ENCODE data around the gene ZIM2. TPM values are rescaled to one million over a fixed set of nuclear protein-coding genes. Genes with fewer than 3 reads are reported as not detected.

Gene ZIM2
- total RNA-seq, 1 donor from 2014 or later, result 0.74 TPM

GRCh38 chr19:56811480-56811879 lies 29.0 kb downstream of the ZIM2 start:
- no peaks in the 10 kb centered on the region for H3K36me3 ChIP-seq
- H3K4me1 ChIP-seq, result no peaks in the 10 kb centered on the region
- no peak overlapping the region for H3K4me3 ChIP-seq
- no peak overlapping the region for H3K27ac ChIP-seq
- DNase-seq (ENCODE audit: extremely low spot score in 2 of 2), result no peak
- H3K9me3 ChIP-seq, result no peaks in the 10 kb centered on the region
- H3K27me3 ChIP-seq, result no peaks in the 10 kb centered on the region
- TF ChIP-seq POLR2A (IDR thresholded peaks at IDR 0.05), result no peak
- TF ChIP-seq, protein P1, sequence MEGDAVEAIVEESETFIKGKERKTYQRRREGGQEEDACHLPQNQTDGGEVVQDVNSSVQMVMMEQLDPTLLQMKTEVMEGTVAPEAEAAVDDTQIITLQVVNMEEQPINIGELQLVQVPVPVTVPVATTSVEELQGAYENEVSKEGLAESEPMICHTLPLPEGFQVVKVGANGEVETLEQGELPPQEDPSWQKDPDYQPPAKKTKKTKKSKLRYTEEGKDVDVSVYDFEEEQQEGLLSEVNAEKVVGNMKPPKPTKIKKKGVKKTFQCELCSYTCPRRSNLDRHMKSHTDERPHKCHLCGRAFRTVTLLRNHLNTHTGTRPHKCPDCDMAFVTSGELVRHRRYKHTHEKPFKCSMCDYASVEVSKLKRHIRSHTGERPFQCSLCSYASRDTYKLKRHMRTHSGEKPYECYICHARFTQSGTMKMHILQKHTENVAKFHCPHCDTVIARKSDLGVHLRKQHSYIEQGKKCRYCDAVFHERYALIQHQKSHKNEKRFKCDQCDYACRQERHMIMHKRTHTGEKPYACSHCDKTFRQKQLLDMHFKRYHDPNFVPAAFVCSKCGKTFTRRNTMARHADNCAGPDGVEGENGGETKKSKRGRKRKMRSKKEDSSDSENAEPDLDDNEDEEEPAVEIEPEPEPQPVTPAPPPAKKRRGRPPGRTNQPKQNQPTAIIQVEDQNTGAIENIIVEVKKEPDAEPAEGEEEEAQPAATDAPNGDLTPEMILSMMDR (IDR thresholded peaks at IDR 0.05), result no peak
- TF ChIP-seq POLR2AphosphoS5 (IDR thresholded peaks at IDR 0.05; ENCODE audit: insufficient read depth in 1 of 2, low read depth in 1 of 2), result no peak
- intact Hi-C loops (cut with DNase I), result no loop called here

- no peaks in the 10 kb centered on the region for H3K4me1 ChIP-seq
- no peaks in the 10 kb centered on the region for H3K27me3 ChIP-seq
- H3K9me3 ChIP-seq, result no peaks in the 10 kb centered on the region
- no peak for DNase-seq (ENCODE audit: extremely low spot score in 2 of 2)
- H3K4me3 ChIP-seq, result no peak overlapping the region
- no peaks in the 10 kb centered on the region for H3K36me3 ChIP-seq
- TF ChIP-seq, protein P1 (IDR thresholded peaks at IDR 0.05), result no peak
- TF ChIP-seq POLR2AphosphoS5 (IDR thresholded peaks at IDR 0.05; ENCODE audit: insufficient read depth in 1 of 2, low read depth in 1 of 2) (no peak), POLR2A (IDR thresholded peaks at IDR 0.05) (no peak)
- intact Hi-C loops (cut with DNase I), result no loop called here
- no peak overlapping the region for H3K27ac ChIP-seq
These were observed 30.3 kb downstream of the ZIM2 start for GRCh38 chr19:56810260-56810659.

DNA sequence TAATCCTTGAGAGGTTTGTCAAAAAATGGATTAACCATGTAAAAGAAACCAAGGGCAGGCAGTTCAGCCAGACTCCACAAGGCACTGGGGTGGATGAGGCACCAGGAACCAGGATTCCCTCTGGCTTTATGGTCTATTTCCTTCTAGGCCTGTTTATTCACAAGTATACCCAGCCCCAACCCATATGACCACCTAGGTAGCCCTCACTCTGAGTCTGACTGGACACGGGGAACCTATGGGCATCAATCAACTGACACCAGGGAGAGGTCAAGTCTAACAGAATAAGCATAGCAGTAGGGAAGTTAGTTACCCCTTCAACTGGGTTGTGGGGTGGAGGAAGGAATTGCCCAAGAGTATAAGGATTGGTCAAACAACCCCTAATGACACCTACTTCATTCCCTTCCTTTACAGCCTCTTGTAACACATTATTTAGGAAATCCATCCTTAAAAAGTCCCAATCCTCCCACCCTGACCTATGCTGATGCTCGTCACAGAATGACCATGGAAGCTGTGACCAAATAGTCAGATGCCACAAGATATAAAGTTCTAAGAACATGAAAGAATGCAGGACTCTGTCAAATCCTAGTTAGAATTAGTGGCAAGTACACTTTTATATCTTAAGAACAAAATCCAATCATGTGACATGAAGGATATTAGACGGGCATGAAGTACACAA lies 31.7 kb downstream of the ZIM2 start:
- Histone ChIP-seq H3K27me3 (no peaks in the 10 kb centered on the region), H3K9me3 (no peaks in the 10 kb centered on the region), H3K27ac (no peak overlapping the region), H3K4me3 (no peak overlapping the region), H3K36me3 (no peaks in the 10 kb centered on the region), H3K4me1 (no peaks in the 10 kb centered on the region)
- no peak for TF ChIP-seq POLR2A (IDR thresholded peaks at IDR 0.05)
- TF ChIP-seq POLR2AphosphoS5 (IDR thresholded peaks at IDR 0.05; ENCODE audit: insufficient read depth in 1 of 2, low read depth in 1 of 2), result no peak
- TF ChIP-seq, protein P1 (IDR thresholded peaks at IDR 0.05), result no peak
- DNase-seq (ENCODE audit: extremely low spot score in 2 of 2), result no peak
- intact Hi-C loops (cut with DNase I), result no loop called here

DNA sequence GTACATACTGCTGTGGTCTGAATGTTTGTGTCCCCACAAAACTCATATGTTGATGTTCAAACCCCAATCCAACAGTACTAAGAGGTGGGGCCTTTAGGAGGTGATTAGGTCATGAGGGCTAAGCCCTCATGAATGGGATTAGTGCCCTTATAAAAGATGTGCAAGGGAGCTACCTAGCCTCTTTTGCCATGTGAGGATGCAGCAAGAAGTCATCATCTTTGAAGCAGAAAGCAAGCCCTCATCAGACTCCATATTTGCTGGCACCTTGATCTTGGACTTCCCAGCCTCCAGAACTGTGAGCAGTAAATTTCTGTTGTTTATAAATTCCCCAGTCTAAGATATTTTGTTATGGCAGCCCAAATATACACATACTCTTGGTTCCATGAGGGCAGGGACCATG lies 33.9 kb downstream of the ZIM2 start:
- TF ChIP-seq, protein P1 (IDR thresholded peaks at IDR 0.05), result no peak
- no peak for TF ChIP-seq POLR2A (IDR thresholded peaks at IDR 0.05)
- Histone ChIP-seq H3K27me3 (no peaks in the 10 kb centered on the region), H3K27ac (no peak overlapping the region), H3K4me1 (no peaks in the 10 kb centered on the region), H3K9me3 (no peaks in the 10 kb centered on the region), H3K4me3 (no peak overlapping the region), H3K36me3 (no peaks in the 10 kb centered on the region)
- intact Hi-C loops (cut with DNase I), result no loop called here
- DNase-seq (ENCODE audit: extremely low spot score in 2 of 2), result no peak

GRCh38 chr19:56778351-56778750 lies 62.2 kb downstream of the ZIM2 start:
- Histone ChIP-seq H3K27ac (no peak overlapping the region), H3K36me3 (no peaks in the 10 kb centered on the region), H3K4me1 (no peaks in the 10 kb centered on the region), H3K4me3 (no peak overlapping the region), H3K27me3 (no peaks in the 10 kb centered on the region), H3K9me3 (no peaks in the 10 kb centered on the region)
- no peak for TF ChIP-seq POLR2A (IDR thresholded peaks at IDR 0.05)
- no peak for TF ChIP-seq POLR2AphosphoS5 (IDR thresholded peaks at IDR 0.05; ENCODE audit: insufficient read depth in 1 of 2, low read depth in 1 of 2)
- TF ChIP-seq, protein P1 (IDR thresholded peaks at IDR 0.05), result no peak
- DNase-seq (ENCODE audit: extremely low spot score in 2 of 2), result no peak
- intact Hi-C loops (cut with DNase I), result no loop called here

All from vagina (tissue), 2 donors.